ENCODE results near the gene LILRB5.

- TF ChIP-seq MAX (IDR thresholded peaks at IDR 0.05) (no peak), CTCF (IDR thresholded peaks at IDR 0.05 in 2 of 3, conservative IDR thresholded peaks at IDR 0.05 in 1 of 3; ENCODE audit: borderline replicate concordance in 1 of 3, insufficient read depth in 1 of 3, low read depth in 2 of 3, low read length in 2 of 3) (no peak), POLR2AphosphoS5 (IDR thresholded peaks at IDR 0.05; ENCODE audit: low read depth, low read length) (no peak), REST (IDR thresholded peaks at IDR 0.05; ENCODE audit: low read depth) (no peak), CEBPB (IDR thresholded peaks at IDR 0.05; ENCODE audit: low read depth) (no peak), EGR1 (IDR thresholded peaks at IDR 0.05; ENCODE audit: low read depth) (no peak), POLR2A (IDR thresholded peaks at IDR 0.05; ENCODE audit: borderline replicate concordance, extremely low read depth, insufficient read depth, insufficient read length) (no peak), RAD21 (IDR thresholded peaks at IDR 0.05; ENCODE audit: low read depth) (no peak), TCF7L2 (IDR thresholded peaks at IDR 0.05; ENCODE audit: borderline replicate concordance, extremely low read depth, insufficient read depth, insufficient read length) (no peak), SIN3A (IDR thresholded peaks at IDR 0.05; ENCODE audit: low read depth) (no peak; the same call in 1 of the 2 replicates), YY1 (IDR thresholded peaks at IDR 0.05; ENCODE audit: extremely low read depth, insufficient replicate concordance, low read depth, low read length) (no peak)
Measured at GRCh38 chr19:54201172-54201701, 55.8 kb downstream of the LILRB5 start.

All from HCT116 (cell line).